NCI-H524 (cell line): Measurements from ENCODE around the gene ITGA11.

ENCODE experiments used
- DNase-seq, 2 experiments: peaks; one replicate each; lab custom pipeline; 2025; lab: John Stamatoyannopoulos, UW

ITGA11 gene

GRCh38 chr15:68311464-68311835 lies 120.5 kb downstream of the ITGA11 start:
- DNase-seq: no peak

- DNase-seq: no peak
Measured at GRCh38 chr15:68310804-68311463, 121.0 kb downstream of the ITGA11 start.

DNA sequence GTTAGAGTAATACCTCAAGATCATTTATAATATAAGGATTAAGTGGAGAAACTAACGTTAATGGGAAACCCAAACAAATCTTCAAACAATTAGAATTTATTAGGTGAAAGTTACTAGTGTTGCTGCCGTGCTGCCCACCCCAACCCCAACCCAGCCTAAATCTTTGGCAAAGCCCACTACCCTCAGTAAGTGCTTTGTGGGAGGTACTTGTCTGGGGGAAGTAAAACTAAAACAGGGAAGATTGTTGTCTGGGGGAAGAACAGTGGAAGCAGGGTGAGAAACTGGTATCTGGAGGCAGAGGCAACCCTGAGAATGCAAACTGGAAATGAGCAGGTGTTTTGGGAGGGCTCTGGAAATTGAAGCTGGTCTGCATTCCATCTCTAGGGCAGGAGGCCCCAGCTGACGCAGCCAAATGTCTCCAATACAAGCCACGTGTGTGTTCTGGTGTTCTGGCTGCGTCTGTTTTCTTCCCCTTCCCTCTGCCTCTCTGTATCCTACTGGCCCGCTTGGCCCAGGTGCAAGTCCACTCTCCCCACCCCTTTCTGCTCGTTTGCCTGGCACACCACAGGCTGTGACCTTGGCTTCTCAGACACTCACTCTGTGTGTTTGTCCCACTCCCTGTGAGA lies 121.7 kb downstream of the ITGA11 start:
- DNase-seq: peak in 1 of 2 experiments; percentile 51

- no peak for DNase-seq
Measured at GRCh38 chr15:68309024-68309423, 122.9 kb downstream of the ITGA11 start.

DNA sequence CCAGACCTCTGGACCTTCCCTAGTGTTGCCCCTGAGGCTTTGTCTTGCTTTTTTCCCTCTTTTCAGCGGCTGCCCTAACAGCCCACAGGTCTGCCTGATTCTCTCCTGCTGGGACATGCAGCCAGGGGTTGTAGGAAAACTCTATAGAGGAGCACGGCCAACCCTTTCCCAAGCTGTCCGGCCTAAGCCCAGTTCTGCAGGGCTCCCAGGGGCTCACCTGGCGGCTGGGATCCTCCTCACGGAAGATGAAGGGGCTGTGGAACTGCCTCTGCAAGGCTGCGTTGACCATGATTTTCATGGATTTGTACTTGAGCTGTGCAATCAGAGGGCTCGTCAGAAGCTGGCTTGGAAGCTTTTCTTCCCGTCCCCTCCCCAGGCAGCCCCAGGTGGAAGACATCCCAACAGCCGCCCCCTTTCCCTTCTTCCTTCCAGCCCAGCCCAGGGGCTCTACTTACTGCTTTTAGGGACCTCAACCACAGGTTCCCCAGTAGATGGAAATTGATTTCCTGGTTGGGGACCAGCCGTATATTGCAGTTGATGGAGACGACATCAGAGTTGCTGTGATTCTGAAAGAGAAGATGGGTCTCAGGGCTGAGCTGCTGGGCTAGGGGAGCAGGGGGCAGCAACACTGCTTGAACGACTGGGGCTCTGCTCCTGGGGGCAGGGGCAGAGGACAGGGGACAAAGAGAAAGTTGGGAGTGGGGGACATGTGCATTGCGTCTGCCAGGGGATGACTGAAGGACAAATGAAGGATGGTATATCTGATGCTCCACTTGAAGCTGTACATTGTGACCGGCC lies 124.6 kb downstream of the ITGA11 start:
- no peak for DNase-seq

GRCh38 chr15:68305420-68305871 lies 126.5 kb downstream of the ITGA11 start:
- no peak for DNase-seq

- peak in 1 of 2 experiments; percentile 16 for DNase-seq
Measured at GRCh38 chr15:68304589-68305337, 127.2 kb downstream of the ITGA11 start.

DNA sequence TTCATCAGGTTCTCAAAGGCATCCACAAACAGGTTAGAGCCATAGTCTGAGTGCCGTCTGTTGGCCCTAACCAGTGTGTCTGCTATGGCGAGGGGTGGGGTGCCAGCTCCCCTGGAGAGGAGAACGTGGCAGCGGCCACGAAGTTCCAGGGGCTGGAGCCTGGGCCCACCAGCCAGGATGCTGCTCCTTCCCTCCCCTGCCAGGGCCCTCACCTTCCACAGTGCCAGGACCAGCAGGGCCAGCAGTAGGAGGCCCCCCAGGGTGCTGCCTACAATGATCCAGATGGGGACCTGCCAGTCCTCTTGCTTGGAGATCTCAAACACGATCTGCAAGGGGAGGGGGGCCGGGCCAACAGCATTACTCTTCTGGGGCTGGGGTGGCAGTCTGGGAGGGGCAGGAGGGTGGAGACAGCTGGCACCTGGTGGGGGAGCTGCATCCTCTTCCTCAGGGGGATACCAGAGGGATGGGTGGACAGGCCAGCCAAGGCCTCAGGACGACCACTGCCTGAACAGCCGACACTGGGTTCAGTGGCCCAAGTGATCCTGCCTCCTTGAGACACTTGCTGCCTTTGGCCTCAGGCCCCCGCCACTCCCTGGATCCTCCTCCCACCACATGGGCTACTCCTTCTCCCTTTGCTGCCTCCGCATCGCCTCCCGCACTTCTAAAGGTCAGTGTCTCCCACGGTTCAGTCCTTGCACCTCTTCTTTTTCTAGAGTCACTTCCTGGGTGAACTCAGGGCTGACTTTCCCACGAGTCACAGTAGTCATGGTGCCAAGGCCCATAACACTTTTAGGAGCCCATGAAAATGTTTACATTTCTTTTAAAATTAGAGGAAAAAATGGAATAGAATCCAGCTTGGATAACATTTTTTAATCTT lies 128.2 kb downstream of the ITGA11 start:
- DNase-seq: peak; percentile 15 to 66

DNA sequence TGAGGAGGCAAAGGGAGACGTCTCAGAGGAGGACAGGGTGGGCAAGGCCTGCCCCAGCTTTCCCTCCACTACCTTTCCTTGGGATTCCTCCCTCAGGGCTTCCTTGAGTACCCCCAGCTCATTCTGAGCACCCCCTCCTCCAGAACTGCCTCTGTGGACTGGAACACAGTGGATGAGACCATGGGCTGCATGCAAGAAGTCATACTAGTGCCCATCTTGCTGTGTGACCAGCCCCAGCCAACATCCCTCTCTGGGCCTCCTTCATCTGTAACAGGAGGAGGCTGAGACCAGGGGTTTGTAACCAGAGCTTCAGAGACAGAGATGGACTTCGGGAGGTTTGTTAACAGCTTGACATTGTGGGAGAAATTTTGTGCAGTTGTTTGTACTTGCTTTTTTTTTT lies 128.8 kb downstream of the ITGA11 start:
- no peak for DNase-seq

DNA sequence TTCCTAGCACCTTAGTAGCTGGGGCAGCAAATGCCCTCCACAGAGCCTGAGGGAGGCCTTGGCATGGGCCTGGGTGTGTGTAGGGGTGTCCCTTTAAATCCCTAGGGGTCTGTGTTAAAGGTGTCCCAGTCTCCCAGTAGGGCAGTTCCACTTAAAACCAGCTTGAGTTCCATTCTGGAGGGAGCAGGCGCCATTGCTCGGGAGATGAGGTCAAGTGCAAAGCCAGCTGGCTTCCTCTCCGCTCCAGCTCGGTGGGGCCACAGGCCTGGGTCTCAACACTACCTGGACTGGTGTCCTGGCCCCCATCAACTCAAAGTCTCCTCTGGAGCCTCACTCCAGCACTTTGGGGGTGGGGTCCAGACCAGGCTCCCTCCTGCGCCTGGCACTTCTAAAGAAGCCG lies 129.2 kb downstream of the ITGA11 start:
- no peak for DNase-seq

DNA sequence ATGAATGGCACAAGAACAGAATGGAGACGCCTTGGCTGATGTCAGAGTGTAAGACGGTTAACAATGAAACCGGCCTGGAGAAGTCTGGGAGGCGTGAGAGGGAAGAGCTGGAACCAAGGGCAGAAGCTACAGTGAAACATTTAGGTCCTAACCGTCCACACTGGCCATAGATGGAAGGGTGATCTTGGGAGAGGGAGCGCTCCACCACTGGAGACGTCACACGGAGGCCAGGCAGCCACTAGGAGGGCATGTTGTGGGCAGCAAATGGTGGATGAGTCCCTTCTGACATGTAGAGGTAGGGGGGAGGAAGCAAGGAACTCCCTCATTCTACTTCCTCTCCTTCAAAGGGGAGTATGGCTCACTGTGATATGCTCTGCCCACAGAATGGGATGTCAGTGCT lies 130.7 kb downstream of the ITGA11 start:
- DNase-seq: no peak

DNA sequence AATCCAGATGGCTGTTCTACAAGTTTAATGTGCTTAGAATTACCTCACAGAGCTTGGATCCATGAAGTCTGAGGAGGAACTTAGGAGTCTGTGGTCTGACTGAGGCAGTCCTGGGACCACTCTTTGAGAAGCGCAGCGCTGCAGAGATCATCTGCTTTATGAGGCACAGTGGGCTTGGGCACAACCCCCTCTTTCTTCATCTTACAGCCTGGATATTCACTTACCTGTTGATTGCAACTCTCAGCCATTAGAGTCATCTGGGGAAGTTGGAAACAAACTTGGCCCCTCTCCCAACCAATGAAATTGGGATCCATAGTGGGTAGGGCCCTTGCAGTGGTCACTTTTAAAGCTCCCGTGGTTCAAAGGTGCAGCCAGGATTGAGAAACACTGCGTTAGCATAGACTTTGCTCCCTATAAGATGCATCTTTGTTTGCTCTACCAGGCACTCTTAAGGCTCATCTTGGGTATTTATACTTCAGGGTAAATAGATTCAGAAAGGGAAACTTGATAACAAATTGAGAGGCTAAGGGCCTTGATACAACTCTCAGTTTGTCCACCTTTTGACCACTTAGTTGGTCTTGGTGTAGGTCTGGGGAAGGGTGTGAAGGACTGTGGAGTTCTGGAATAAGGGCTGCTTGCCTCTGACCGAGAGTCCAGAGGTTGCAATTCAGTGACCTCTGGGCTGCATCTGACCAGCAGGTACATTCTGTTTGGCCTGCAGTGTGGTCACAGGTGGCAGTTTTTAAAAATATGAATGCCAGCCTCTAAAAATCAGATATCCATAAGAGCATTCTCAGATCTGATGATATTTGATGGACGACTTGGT lies 131.6 kb downstream of the ITGA11 start:
- DNase-seq: no peak

DNA sequence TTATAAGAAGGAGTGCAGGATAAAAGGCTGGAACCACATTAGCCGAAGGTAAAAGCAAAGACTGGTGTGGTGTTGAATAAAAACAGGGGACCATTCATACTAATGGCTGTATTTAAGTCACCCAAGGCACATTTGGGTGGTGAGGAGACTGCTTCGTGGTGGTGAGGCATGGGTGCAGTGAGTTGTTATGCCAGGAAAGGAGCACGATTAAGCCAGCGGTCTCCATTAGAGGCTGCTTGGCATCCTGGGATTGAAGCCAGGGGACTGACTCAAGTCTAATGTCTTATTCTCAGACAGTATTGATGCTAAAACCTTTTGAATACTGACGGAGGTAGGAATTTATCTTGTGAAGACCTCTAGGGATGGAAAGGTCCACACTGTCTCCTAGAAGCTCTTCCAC lies 132.5 kb downstream of the ITGA11 start:
- DNase-seq: no peak

GRCh38 chr15:68298882-68299381 lies 133.0 kb downstream of the ITGA11 start:
- no peak for DNase-seq

DNA sequence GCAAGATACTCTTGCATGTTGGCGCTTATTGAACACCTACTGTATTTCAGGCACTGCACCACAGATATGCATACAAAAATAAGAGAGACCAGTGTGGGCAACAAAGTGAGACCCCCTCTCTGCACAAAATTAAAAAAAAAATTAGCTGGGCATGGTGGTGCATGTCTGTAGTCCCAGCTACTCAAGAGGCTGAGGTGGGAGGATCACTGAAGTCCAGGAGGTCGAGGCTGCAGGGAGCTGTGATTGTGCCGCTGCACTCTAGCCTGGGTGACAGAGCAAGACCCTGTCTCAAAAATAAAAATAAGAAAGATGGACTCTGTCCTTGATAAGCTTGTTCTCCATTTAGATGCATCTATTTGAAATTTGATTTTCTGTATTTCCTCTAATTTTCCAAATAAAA lies 133.6 kb downstream of the ITGA11 start:
- no peak for DNase-seq

DNA sequence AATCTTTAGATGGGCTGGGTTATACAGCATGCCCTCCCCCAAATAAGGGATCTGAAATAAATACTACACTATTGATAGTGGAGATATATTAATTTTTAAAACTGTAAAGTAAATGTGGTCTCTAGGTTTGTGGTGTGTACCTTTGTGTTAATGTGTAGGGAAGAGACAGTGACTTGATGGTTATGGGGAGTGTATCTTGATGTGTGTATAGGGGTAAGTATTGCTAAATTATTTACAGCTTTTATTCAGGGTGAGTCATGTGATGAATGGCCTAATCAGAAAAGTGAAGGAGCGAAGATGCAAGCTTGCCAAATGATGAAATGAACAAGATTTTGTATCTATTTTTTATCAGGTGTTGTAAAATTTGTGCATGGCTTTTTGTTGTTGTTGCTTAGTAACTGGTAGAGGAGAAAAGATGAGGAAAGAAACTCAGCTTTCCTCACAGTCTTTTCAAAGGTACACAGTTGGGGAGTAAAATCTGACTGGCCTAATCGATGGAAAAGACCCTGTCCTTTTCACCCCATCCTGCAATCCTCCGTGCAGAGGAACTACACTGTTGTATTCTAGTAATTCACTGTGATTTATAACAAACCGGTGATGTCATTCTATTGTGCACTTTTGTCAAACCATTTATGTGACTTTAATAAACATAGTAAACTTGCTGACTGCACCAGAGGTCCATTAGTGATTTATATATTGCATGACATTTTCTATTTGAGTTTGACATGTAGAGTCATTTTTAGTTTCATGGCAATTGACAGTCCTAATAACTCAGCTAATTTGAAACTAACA lies 136.8 kb downstream of the ITGA11 start:
- no peak for DNase-seq

GRCh38 chr15:68292967-68293366 lies 139.0 kb downstream of the ITGA11 start:
- no peak for DNase-seq

GRCh38 chr15:68292157-68292781 lies 139.7 kb downstream of the ITGA11 start:
- DNase-seq: no peak

DNA sequence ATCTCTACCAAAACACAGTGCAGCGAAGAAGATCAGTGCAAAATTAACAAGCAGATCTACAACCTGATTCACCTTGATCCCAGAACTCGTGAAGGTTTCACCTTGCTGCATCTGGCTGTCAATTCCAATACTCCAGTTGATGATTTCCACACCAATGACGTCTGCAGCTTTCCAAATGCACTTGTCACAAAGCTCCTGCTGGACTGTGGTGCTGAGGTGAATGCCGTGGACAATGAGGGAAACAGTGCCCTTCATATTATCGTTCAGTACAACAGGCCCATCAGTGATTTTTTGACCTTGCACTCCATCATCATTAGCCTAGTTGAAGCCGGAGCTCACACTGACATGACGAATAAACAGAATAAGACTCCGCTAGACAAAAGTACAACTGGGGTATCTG lies 141.2 kb downstream of the ITGA11 start:
- no peak for DNase-seq
